ENCODE results near the gene UGT2B11.
A peak's percentile ranks its signal among the peaks of the same experiment; 100 is the strongest.
"Not testable (repeated sequence)": the region's sequence is repeated elsewhere in the genome, so short reads cannot be mapped to it uniquely, and the experiment has no call there.

UGT2B11 gene

GRCh38 chr4:69214716-69215115 is at the start of gene UGT2B11:
TSS of gene UGT2B11 (minus strand) at chr4:69214748. CDS start at chr4:69214722, 26 bp downstream.
- DNase-seq (ENCODE audit: low spot score) = no peak

GRCh38 chr4:69253147-69253772 is 38.7 kb upstream of the UGT2B11 start:
- DNase-seq (ENCODE audit: low spot score) = not testable (repeated sequence)

- DNase-seq (ENCODE audit: low spot score) = not testable (repeated sequence)
Measured at GRCh38 chr4:69250884-69251283, 36.3 kb upstream of the UGT2B11 start.

- not testable (repeated sequence) for DNase-seq (ENCODE audit: low spot score)
Measured at GRCh38 chr4:69242562-69243240, 28.2 kb upstream of the UGT2B11 start.

- not testable (repeated sequence) for DNase-seq (ENCODE audit: low spot score)
Measured at GRCh38 chr4:69241746-69242145, 27.2 kb upstream of the UGT2B11 start.

GRCh38 chr4:69240787-69241186 is 26.2 kb upstream of the UGT2B11 start:
- DNase-seq (ENCODE audit: low spot score) = not testable (repeated sequence)

- no peak for DNase-seq (ENCODE audit: low spot score)
Measured at GRCh38 chr4:69239557-69240168, 25.1 kb upstream of the UGT2B11 start.

GRCh38 chr4:69239092-69239491 is 24.5 kb upstream of the UGT2B11 start:
- DNase-seq (ENCODE audit: low spot score) = no peak

GRCh38 chr4:69224891-69225290 is 10.3 kb upstream of the UGT2B11 start:
- DNase-seq (ENCODE audit: low spot score) = no peak

GRCh38 chr4:69223277-69223676 is 8.7 kb upstream of the UGT2B11 start:
- not testable (repeated sequence) for DNase-seq (ENCODE audit: low spot score)

GRCh38 chr4:69218491-69218890 is 3.9 kb upstream of the UGT2B11 start:
- DNase-seq (ENCODE audit: low spot score) = not testable (repeated sequence)

- no peak for DNase-seq (ENCODE audit: low spot score)
Measured at GRCh38 chr4:69210911-69211310, 3.6 kb downstream of the UGT2B11 start.

- not testable (repeated sequence) for DNase-seq (ENCODE audit: low spot score)
Measured at GRCh38 chr4:69198506-69198905, 16.0 kb downstream of the UGT2B11 start.

- no peak for DNase-seq (ENCODE audit: low spot score)
Measured at GRCh38 chr4:69196209-69196965, 18.2 kb downstream of the UGT2B11 start.

- DNase-seq (ENCODE audit: low spot score) = no peak
Measured at GRCh38 chr4:69194166-69194565, 20.4 kb downstream of the UGT2B11 start.

GRCh38 chr4:69191905-69192304 is 22.6 kb downstream of the UGT2B11 start:
- DNase-seq (ENCODE audit: low spot score) = not testable (repeated sequence)

GRCh38 chr4:69190621-69191020 is 23.9 kb downstream of the UGT2B11 start:
- DNase-seq (ENCODE audit: low spot score) = not testable (repeated sequence)

- DNase-seq (ENCODE audit: low spot score) = not testable (repeated sequence)
Measured at GRCh38 chr4:69181519-69182169, 32.9 kb downstream of the UGT2B11 start.

GRCh38 chr4:69179817-69180216 is 34.7 kb downstream of the UGT2B11 start:
- DNase-seq (ENCODE audit: low spot score) = not testable (repeated sequence)

- not testable (repeated sequence) for DNase-seq (ENCODE audit: low spot score)
Measured at GRCh38 chr4:69178751-69179205, 35.8 kb downstream of the UGT2B11 start.

- peak; percentile 56 for DNase-seq (ENCODE audit: low spot score)
Measured at GRCh38 chr4:69170233-69171134, 44.1 kb downstream of the UGT2B11 start.

Measured in RKO (cell line).